ENCODE results near the gene UCN.
"Not testable (repeated sequence)": the region's sequence is repeated elsewhere in the genome, so short reads cannot be mapped to it uniquely, and the experiment has no call there.

Gene UCN

DNA sequence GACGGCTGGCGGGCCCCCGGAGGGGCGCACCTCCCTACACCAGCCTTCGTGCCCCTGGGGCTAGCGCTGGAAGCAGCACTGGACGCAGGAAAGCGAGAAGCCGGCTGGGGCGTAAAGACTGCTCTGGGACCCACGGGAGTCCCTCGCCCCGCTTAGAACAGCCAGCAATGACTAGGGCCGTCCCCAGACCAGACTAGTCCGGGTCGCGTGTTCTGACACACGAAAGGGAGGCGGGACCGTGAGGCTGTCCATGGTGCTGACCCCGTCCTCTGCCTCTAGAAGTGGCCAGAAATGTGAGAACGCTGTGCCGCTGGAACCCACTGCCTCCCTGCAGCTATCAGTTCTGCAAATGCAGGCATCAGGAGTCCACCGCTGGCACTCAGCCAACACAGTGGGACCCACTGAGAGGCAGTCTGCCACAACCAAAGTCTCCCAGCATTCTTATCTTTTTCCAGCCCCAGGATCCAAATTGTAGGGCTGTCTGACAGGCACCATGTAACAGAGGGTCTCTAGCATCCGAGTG is at the start of gene UCN:
Gene UCN (minus strand): TSS at position 87 of the 523 bp plus-strand sequence. CDS start 550 bp downstream, outside the sequence.
- no peak within 1 kb of the TSS for H3K9ac ChIP-seq (ENCODE audit: low read depth in 1 of 2, low read length in 2 of 2)
- H3K4me1 ChIP-seq (ENCODE audit: control insufficient read depth in 1 of 2, insufficient read depth in 2 of 2, low read length in 2 of 2): peaks cover 8 to 26% of the 10 kb centered on the region in 2 donors
- peak within 1 kb of the TSS in 1 of 2 donors; percentile 43 for H3K4me3 ChIP-seq (ENCODE audit: low read depth in 1 of 2, low read length in 2 of 2)
- peaks cover 0 to 20% of the 10 kb centered on the region in 2 donors for H3K36me3 ChIP-seq (ENCODE audit: control insufficient read depth in 1 of 2, insufficient read depth in 2 of 2, low read length in 2 of 2)
- no peaks in the 10 kb centered on the region for H3K9me3 ChIP-seq (ENCODE audit: control insufficient read depth in 1 of 2, low read length in 2 of 2)
- H3K27me3 ChIP-seq (ENCODE audit: control insufficient read depth in 1 of 2, insufficient read depth in 2 of 2, low read length in 2 of 2): peaks cover 27 to 35% of the 10 kb centered on the region in 2 donors
- no peak within 1 kb of the TSS for H3K27ac ChIP-seq (ENCODE audit: low read depth, low read length)

DNA sequence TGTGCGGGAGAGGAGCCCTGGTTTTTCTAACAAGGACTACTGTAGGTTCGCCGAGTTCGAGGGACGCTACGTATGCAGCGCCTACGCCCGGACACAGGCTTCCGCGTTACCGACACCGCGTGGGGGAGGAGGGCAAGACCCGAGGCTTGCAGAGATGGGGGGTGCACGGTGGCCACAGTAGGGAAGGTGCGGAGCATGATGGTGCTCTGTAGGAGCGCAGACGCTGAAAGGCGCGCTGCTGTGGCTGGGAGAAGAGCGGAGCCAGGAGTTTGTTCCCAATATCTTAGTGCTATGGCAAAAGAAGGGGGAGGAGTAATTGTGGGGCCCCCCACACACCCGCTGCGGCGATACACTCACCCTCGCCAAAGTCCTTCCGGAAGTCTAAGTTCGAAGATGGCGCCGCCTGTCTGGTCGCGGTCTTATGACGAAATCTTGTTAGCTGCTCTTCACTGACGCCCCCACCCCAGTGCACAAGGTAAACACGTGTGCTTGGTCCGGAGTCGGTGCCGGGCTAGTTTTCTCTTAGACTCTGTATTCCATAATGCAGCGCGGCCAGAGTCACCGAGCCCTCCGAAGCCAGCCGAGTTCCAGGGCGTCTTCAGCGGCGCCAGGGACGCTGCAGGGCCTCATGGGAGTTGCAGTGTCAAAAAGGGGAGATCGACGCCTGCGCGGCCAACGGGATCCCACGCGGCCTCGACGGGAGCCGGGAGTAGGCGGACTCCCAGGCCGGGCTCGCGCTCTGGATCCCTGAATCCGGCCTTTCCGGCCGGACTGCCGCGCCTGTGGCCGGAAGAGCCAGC is 48.3 kb upstream of the UCN start, which contains the start of gene GTF3C2:
Gene GTF3C2 (minus strand): TSS at position 383 of the 800 bp plus-strand sequence. CDS start 13,210 bp downstream, outside the sequence.
- Histone ChIP-seq H3K9me3 (ENCODE audit: control insufficient read depth in 1 of 2, low read length in 2 of 2) (no peaks in the 10 kb centered on the region), H3K27ac (ENCODE audit: low read depth, low read length) (peak within 1 kb of the TSS; percentile 93), H3K36me3 (ENCODE audit: control insufficient read depth in 1 of 2, insufficient read depth in 2 of 2, low read length in 2 of 2) (no peaks in the 10 kb centered on the region), H3K4me3 (ENCODE audit: low read depth in 1 of 2, low read length in 2 of 2) (peak within 1 kb of the TSS; percentile 97 to 98), H3K9ac (ENCODE audit: low read depth in 1 of 2, low read length in 2 of 2) (peak within 1 kb of the TSS; percentile 94), H3K27me3 (ENCODE audit: control insufficient read depth in 1 of 2, insufficient read depth in 2 of 2, low read length in 2 of 2) (no peaks in the 10 kb centered on the region), H3K4me1 (ENCODE audit: control insufficient read depth in 1 of 2, insufficient read depth in 2 of 2, low read length in 2 of 2) (peaks cover 26 to 27% of the 10 kb centered on the region in 2 donors)

DNA sequence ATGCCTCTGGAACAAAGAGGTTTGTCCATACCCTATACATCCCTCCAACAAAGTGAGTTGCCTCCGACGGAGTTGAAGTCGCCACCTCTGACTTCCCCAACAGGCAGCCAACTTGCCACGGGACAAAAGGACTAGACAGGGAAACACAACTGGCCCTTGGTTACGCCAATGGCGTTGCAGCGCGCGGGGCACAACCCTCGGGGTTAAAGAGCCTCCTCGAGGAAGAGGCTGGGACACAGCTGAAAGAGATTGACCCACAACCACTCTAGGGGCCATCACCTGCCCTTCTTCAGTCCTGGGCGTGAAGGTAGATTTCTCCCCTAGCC is 47.8 kb upstream of the UCN start:
- peak overlapping the region; percentile 93 for H3K27ac ChIP-seq (ENCODE audit: low read depth, low read length)
- peak overlapping the region; percentile 97 to 98 for H3K4me3 ChIP-seq (ENCODE audit: low read depth in 1 of 2, low read length in 2 of 2)
- no peaks in the 10 kb centered on the region for H3K36me3 ChIP-seq (ENCODE audit: control insufficient read depth in 1 of 2, insufficient read depth in 2 of 2, low read length in 2 of 2)
- no peaks in the 10 kb centered on the region for H3K27me3 ChIP-seq (ENCODE audit: control insufficient read depth in 1 of 2, insufficient read depth in 2 of 2, low read length in 2 of 2)
- peaks cover 26 to 27% of the 10 kb centered on the region in 2 donors for H3K4me1 ChIP-seq (ENCODE audit: control insufficient read depth in 1 of 2, insufficient read depth in 2 of 2, low read length in 2 of 2)
- H3K9me3 ChIP-seq (ENCODE audit: control insufficient read depth in 1 of 2, low read length in 2 of 2): no peaks in the 10 kb centered on the region
- peak overlapping the region; percentile 94 for H3K9ac ChIP-seq (ENCODE audit: low read depth in 1 of 2, low read length in 2 of 2)

DNA sequence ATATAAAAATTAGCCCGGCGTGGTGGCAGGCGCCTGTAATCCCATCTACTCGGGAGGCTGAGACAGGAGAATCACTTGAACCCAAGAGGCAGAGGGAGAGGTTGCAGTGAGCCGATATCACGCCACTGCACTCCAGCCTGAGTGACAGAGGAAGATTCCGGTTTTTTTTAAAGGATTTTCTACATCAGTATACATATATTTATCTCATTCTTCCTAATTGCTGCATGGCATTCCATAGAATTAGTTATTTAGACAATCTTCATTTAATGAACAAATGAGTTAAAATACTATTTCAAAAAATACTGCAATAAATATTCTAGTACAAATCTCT is 46.3 kb upstream of the UCN start:
- Histone ChIP-seq H3K4me1 (ENCODE audit: control insufficient read depth in 1 of 2, insufficient read depth in 2 of 2, low read length in 2 of 2) (peaks cover 26 to 27% of the 10 kb centered on the region in 2 donors), H3K27ac (ENCODE audit: low read depth, low read length) (no peak overlapping the region), H3K27me3 (ENCODE audit: control insufficient read depth in 1 of 2, insufficient read depth in 2 of 2, low read length in 2 of 2) (no peaks in the 10 kb centered on the region), H3K9ac (ENCODE audit: low read depth in 1 of 2, low read length in 2 of 2) (no peak overlapping the region), H3K4me3 (ENCODE audit: low read depth in 1 of 2, low read length in 2 of 2) (no peak overlapping the region), H3K36me3 (ENCODE audit: control insufficient read depth in 1 of 2, insufficient read depth in 2 of 2, low read length in 2 of 2) (peaks cover 3 to 5% of the 10 kb centered on the region in 2 donors), H3K9me3 (ENCODE audit: control insufficient read depth in 1 of 2, low read length in 2 of 2) (no peaks in the 10 kb centered on the region)

DNA sequence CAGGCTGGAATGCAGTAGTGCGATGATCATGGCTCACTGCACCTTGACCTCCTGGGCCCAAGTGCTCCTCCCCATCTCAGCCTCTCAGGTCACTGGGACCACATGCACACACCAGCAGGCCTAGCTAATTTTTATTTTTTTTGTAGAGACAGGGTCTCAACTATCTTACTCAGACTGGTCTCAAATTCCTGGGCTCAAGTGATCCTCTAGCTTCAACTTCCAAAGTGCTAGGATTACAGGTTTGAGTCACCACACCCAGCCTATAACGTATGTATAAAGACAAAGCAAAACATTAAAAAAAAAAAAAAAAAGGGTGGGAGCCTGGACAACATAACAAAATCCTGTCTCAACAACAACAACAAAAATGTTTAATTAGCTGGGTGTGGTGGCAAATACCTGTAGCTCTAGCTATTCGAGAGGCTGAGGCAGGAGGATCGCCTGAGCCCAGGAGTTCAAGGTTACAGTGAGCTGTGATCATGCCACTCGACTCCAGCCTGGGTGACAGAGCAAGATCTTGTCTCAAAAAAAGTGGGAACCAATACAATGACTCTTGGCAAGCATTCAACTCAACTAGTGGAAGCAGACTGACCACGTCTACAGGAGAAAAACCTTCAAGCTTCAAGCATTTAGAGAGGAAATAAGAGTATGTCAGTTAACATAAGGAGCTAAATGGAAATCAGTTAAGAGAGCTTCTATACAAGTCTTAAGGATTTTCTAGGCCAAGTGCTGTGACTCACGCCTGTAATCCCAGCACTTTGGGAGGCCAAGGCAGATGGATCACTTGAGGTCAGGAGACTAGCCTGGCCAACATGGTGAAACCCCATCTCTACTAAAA is 45.7 kb upstream of the UCN start:
- Histone ChIP-seq H3K9me3 (ENCODE audit: control insufficient read depth in 1 of 2, low read length in 2 of 2) (no peaks in the 10 kb centered on the region), H3K27ac (ENCODE audit: low read depth, low read length) (no peak overlapping the region), H3K4me1 (ENCODE audit: control insufficient read depth in 1 of 2, insufficient read depth in 2 of 2, low read length in 2 of 2) (peaks cover 26 to 27% of the 10 kb centered on the region in 2 donors), H3K27me3 (ENCODE audit: control insufficient read depth in 1 of 2, insufficient read depth in 2 of 2, low read length in 2 of 2) (no peaks in the 10 kb centered on the region), H3K4me3 (ENCODE audit: low read depth in 1 of 2, low read length in 2 of 2) (no peak overlapping the region), H3K36me3 (ENCODE audit: control insufficient read depth in 1 of 2, insufficient read depth in 2 of 2, low read length in 2 of 2) (peaks cover 3 to 5% of the 10 kb centered on the region in 2 donors), H3K9ac (ENCODE audit: low read depth in 1 of 2, low read length in 2 of 2) (no peak overlapping the region)

DNA sequence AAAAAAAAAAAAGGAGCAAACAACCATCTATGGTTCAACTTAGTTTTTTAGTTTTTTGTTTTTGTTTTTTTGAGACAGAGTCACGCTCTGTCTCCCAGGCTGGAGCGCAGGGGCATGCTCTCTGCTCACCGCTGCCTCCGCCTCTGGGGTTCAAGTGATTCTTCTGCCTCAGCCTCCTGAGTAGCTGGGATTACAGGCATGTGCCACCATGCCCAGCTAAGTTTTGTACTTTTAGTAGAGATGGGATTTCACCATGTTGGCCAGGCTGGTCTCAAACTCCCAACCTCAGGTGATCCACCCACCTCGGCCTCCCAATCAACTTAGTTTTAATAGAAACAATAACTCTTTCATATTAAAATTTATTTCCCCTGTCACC is 45.1 kb upstream of the UCN start:
- not testable (repeated sequence) for H3K27me3 ChIP-seq (ENCODE audit: control insufficient read depth in 1 of 2, insufficient read depth in 2 of 2, low read length in 2 of 2); H3K9ac ChIP-seq (ENCODE audit: low read depth in 1 of 2, low read length in 2 of 2); H3K4me3 ChIP-seq (ENCODE audit: low read depth in 1 of 2, low read length in 2 of 2); H3K36me3 ChIP-seq (ENCODE audit: control insufficient read depth in 1 of 2, insufficient read depth in 2 of 2, low read length in 2 of 2); H3K27ac ChIP-seq (ENCODE audit: low read depth, low read length); H3K9me3 ChIP-seq (ENCODE audit: control insufficient read depth in 1 of 2, low read length in 2 of 2)
- peaks cover 26 to 27% of the 10 kb centered on the region in 2 donors for H3K4me1 ChIP-seq (ENCODE audit: control insufficient read depth in 1 of 2, insufficient read depth in 2 of 2, low read length in 2 of 2)

DNA sequence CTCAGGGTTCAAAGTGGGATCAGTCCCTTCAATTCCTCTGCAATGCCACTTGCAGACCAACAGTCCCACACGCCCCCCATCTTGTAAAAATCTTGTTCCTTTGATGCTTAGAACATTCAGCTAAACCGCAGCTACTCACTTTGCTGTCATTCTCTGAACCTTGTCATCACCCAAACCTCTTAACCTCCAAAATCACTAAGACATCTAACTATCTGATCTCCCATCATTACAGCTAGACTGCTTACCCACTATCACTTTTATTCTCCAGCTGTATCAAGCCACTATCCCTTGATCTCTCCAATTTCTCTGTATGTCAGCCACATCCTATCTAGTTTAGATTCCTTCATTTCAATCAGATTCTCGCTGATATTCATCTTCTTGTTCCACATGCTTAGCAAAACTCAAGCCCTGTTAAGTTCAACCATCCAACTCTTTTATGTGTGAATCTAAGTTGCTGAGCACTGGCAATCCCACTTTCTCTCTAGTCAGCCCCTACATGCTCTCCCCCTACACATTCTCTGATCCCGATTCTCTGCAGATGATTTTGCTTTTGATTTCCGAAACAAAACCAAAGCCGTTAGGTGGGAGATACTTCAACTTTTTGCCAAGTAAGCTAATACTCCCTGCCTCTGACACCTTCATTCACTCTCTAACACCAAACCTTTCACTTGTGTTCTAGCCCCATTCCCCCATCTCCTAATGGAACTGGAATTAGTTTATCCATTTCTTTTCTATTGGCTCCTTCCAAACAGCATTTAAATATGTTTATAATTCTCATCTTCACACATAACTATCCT is 43.8 kb upstream of the UCN start:
- H3K4me1 ChIP-seq (ENCODE audit: control insufficient read depth in 1 of 2, insufficient read depth in 2 of 2, low read length in 2 of 2): peaks cover 19 to 20% of the 10 kb centered on the region in 2 donors
- no peaks in the 10 kb centered on the region for H3K27me3 ChIP-seq (ENCODE audit: control insufficient read depth in 1 of 2, insufficient read depth in 2 of 2, low read length in 2 of 2)
- H3K9me3 ChIP-seq (ENCODE audit: control insufficient read depth in 1 of 2, low read length in 2 of 2): no peaks in the 10 kb centered on the region
- no peak overlapping the region for H3K27ac ChIP-seq (ENCODE audit: low read depth, low read length)
- H3K4me3 ChIP-seq (ENCODE audit: low read depth in 1 of 2, low read length in 2 of 2): no peak overlapping the region
- peaks cover 3 to 9% of the 10 kb centered on the region in 2 donors for H3K36me3 ChIP-seq (ENCODE audit: control insufficient read depth in 1 of 2, insufficient read depth in 2 of 2, low read length in 2 of 2)
- H3K9ac ChIP-seq (ENCODE audit: low read depth in 1 of 2, low read length in 2 of 2): no peak overlapping the region

GRCh38 chr2:27350106-27350693 is 42.0 kb upstream of the UCN start:
- Histone ChIP-seq H3K9me3 (ENCODE audit: control insufficient read depth in 1 of 2, low read length in 2 of 2) (no peaks in the 10 kb centered on the region), H3K4me1 (ENCODE audit: control insufficient read depth in 1 of 2, insufficient read depth in 2 of 2, low read length in 2 of 2) (peaks cover 13 to 14% of the 10 kb centered on the region in 2 donors), H3K9ac (ENCODE audit: low read depth in 1 of 2, low read length in 2 of 2) (no peak overlapping the region), H3K27ac (ENCODE audit: low read depth, low read length) (no peak overlapping the region), H3K4me3 (ENCODE audit: low read depth in 1 of 2, low read length in 2 of 2) (no peak overlapping the region), H3K36me3 (ENCODE audit: control insufficient read depth in 1 of 2, insufficient read depth in 2 of 2, low read length in 2 of 2) (peaks cover 3 to 9% of the 10 kb centered on the region in 2 donors), H3K27me3 (ENCODE audit: control insufficient read depth in 1 of 2, insufficient read depth in 2 of 2, low read length in 2 of 2) (no peaks in the 10 kb centered on the region)

GRCh38 chr2:27347641-27348040 is 39.4 kb upstream of the UCN start:
- Histone ChIP-seq H3K9ac (ENCODE audit: low read depth in 1 of 2, low read length in 2 of 2) (no peak overlapping the region), H3K27me3 (ENCODE audit: control insufficient read depth in 1 of 2, insufficient read depth in 2 of 2, low read length in 2 of 2) (no peaks in the 10 kb centered on the region), H3K4me1 (ENCODE audit: control insufficient read depth in 1 of 2, insufficient read depth in 2 of 2, low read length in 2 of 2) (no peaks in the 10 kb centered on the region), H3K27ac (ENCODE audit: low read depth, low read length) (no peak overlapping the region), H3K9me3 (ENCODE audit: control insufficient read depth in 1 of 2, low read length in 2 of 2) (no peaks in the 10 kb centered on the region), H3K4me3 (ENCODE audit: low read depth in 1 of 2, low read length in 2 of 2) (no peak overlapping the region), H3K36me3 (ENCODE audit: control insufficient read depth in 1 of 2, insufficient read depth in 2 of 2, low read length in 2 of 2) (peaks cover 3 to 17% of the 10 kb centered on the region in 2 donors)
